NCI-H82 (cell line): ENCODE results near the gene BCAS3.
"Not testable (repeated sequence)": the region's sequence is repeated elsewhere in the genome, so short reads cannot be mapped to it uniquely, and the experiment has no call there.

ENCODE experiments used
- DNase-seq: peaks from one replicate; lab custom pipeline; 2025; lab: John Stamatoyannopoulos, UW

The BCAS3 gene

GRCh38 chr17:60745544-60745943 is 67.9 kb downstream of the BCAS3 start:
- DNase-seq = no peak

GRCh38 chr17:60747069-60747808 is 69.6 kb downstream of the BCAS3 start:
- no peak for DNase-seq

GRCh38 chr17:60748204-60748603 is 70.6 kb downstream of the BCAS3 start:
- DNase-seq = no peak

GRCh38 chr17:60749050-60749449 is 71.4 kb downstream of the BCAS3 start:
- no peak for DNase-seq

- no peak for DNase-seq
Observed at GRCh38 chr17:60749708-60750107, 72.1 kb downstream of the BCAS3 start.

- DNase-seq = no peak
Observed at GRCh38 chr17:60750640-60751039, 73.0 kb downstream of the BCAS3 start.

GRCh38 chr17:60751884-60752283 is 74.2 kb downstream of the BCAS3 start:
- no peak for DNase-seq

- DNase-seq = no peak
Observed at GRCh38 chr17:60752873-60753577, 75.4 kb downstream of the BCAS3 start.

- DNase-seq = no peak
Observed at GRCh38 chr17:60754057-60754604, 76.5 kb downstream of the BCAS3 start.

GRCh38 chr17:60756798-60757197 is 79.1 kb downstream of the BCAS3 start:
- not testable (repeated sequence) for DNase-seq

- no peak for DNase-seq
Observed at GRCh38 chr17:60757437-60757836, 79.8 kb downstream of the BCAS3 start.

- no peak for DNase-seq
Observed at GRCh38 chr17:60759756-60760155, 82.1 kb downstream of the BCAS3 start.

GRCh38 chr17:60761301-60761700 is 83.7 kb downstream of the BCAS3 start:
- not testable (repeated sequence) for DNase-seq

- DNase-seq = no peak
Observed at GRCh38 chr17:60766778-60767190, 89.1 kb downstream of the BCAS3 start.

GRCh38 chr17:60767744-60768308 is 90.2 kb downstream of the BCAS3 start:
- DNase-seq = no peak

- DNase-seq = no peak
Observed at GRCh38 chr17:60769327-60769726, 91.7 kb downstream of the BCAS3 start.

GRCh38 chr17:60770946-60771422 is 93.3 kb downstream of the BCAS3 start:
- DNase-seq = no peak

- DNase-seq = not testable (repeated sequence)
Observed at GRCh38 chr17:60771621-60772020, 94.0 kb downstream of the BCAS3 start.

GRCh38 chr17:60773552-60773951 is 95.9 kb downstream of the BCAS3 start:
- DNase-seq = no peak

- DNase-seq = no peak
Observed at GRCh38 chr17:60781880-60782412, 104.3 kb downstream of the BCAS3 start.

- DNase-seq = no peak
Observed at GRCh38 chr17:60782742-60783141, 105.1 kb downstream of the BCAS3 start.

- no peak for DNase-seq
Observed at GRCh38 chr17:60790205-60790604, 112.6 kb downstream of the BCAS3 start.
